ENCODE results near the gene MLXIP. TPM values are rescaled to one million over a fixed set of nuclear protein-coding genes. Genes with fewer than 3 reads are reported as not detected.
A peak's percentile ranks its signal among the peaks of the same experiment; 100 is the strongest.

Gene MLXIP
- total and polyA plus RNA-seq, 2 of the 13 experiments (the other 11 are each of a cell fraction or from before 2014, with no cell fraction given): 5.3 to 6.7 TPM

DNA sequence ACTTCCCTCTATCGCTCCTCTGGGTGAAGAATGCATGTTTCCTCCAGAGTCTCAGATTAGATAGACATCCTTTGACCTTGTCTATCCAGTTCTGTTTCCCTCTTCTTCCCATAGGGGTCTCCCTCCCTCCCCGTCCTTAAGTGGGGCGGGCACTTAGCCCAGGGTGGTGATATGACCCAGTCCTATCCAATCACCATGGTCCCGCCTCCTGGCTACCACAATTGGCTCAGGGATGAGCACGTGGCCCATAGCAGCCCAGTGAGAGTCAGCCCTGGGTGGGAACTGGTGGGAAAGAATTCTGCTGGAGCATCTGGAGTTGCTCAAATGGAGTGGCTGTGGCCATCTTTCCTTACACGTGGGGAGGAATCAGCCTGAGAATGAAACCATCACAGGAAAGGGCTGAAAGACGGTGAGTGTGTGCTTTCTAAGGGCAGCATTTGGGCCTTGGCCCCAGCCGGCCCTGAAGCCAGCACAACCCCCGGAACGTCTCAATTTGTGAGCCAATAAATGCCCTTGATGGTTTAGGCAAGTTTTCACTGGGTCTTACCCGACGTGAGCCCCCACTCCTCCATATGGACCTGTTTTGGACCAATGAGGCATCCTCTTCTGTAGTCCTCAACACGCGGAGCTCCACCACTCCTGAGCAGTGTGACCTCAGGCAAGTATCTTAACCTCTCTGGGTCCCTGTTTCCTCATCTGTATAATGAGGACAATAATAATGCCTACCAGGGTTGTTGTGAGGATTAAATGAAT, 14.4 kb upstream of the MLXIP start (continued):
- no peak for TF ChIP-seq RELA (CRISPR knock-in tag; IDR thresholded peaks at IDR 0.05)
- no peak; the same call in 1 of the 2 replicates for TF ChIP-seq ZNF12 (CRISPR knock-in tag; IDR thresholded peaks at IDR 0.05)
- no peak for TF ChIP-seq ZNF251 (CRISPR knock-in tag; IDR thresholded peaks at IDR 0.05)
- TF ChIP-seq NCOA1 (CRISPR knock-in tag; IDR thresholded peaks at IDR 0.05): no peak
- TF ChIP-seq ZNF746 (CRISPR knock-in tag; IDR thresholded peaks at IDR 0.05): no peak
- no peak for TF ChIP-seq ZNF367 (CRISPR knock-in tag; IDR thresholded peaks at IDR 0.05; ENCODE audit: borderline replicate concordance)
- TF ChIP-seq, protein P1, sequence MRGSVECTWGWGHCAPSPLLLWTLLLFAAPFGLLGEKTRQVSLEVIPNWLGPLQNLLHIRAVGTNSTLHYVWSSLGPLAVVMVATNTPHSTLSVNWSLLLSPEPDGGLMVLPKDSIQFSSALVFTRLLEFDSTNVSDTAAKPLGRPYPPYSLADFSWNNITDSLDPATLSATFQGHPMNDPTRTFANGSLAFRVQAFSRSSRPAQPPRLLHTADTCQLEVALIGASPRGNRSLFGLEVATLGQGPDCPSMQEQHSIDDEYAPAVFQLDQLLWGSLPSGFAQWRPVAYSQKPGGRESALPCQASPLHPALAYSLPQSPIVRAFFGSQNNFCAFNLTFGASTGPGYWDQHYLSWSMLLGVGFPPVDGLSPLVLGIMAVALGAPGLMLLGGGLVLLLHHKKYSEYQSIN (CRISPR knock-in tag; IDR thresholded peaks at IDR 0.05; ENCODE audit: borderline replicate concordance): no peak
- no peak for TF ChIP-seq THAP7 (CRISPR knock-in tag; IDR thresholded peaks at IDR 0.05)
- TF ChIP-seq HMGXB3 (CRISPR knock-in tag; IDR thresholded peaks at IDR 0.05; ENCODE audit: borderline replicate concordance): peak; percentile 34; the same call in 1 of the 2 replicates
- peak; percentile 51; the same call in 1 of the 2 replicates for TF ChIP-seq WIZ (CRISPR knock-in tag; IDR thresholded peaks at IDR 0.05)
- TF ChIP-seq PBX3 (CRISPR knock-in tag; IDR thresholded peaks at IDR 0.05; ENCODE audit: borderline replicate concordance): no peak
- no peak for TF ChIP-seq PLRG1 (conservative IDR thresholded peaks at IDR 0.05)
- TF ChIP-seq ARNT2 (CRISPR knock-in tag; IDR thresholded peaks at IDR 0.05; ENCODE audit: low read depth): peak; percentile 41; the same call in 1 of the 2 replicates
- 0 out of 4 replicates have a peak, but pooled peaks of 1 of the 2 experiments have one; percentile 1 for TF ChIP-seq EP300 (IDR thresholded peaks at IDR 0.05; ENCODE audit: low read depth in 2 of 2, low read length in 2 of 2)
- no peak for TF ChIP-seq EP300 (CRISPR knock-in tag; IDR thresholded peaks at IDR 0.05; ENCODE audit: borderline replicate concordance)
- TF ChIP-seq, protein P2, sequence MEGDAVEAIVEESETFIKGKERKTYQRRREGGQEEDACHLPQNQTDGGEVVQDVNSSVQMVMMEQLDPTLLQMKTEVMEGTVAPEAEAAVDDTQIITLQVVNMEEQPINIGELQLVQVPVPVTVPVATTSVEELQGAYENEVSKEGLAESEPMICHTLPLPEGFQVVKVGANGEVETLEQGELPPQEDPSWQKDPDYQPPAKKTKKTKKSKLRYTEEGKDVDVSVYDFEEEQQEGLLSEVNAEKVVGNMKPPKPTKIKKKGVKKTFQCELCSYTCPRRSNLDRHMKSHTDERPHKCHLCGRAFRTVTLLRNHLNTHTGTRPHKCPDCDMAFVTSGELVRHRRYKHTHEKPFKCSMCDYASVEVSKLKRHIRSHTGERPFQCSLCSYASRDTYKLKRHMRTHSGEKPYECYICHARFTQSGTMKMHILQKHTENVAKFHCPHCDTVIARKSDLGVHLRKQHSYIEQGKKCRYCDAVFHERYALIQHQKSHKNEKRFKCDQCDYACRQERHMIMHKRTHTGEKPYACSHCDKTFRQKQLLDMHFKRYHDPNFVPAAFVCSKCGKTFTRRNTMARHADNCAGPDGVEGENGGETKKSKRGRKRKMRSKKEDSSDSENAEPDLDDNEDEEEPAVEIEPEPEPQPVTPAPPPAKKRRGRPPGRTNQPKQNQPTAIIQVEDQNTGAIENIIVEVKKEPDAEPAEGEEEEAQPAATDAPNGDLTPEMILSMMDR (CRISPR knock-in tag; IDR thresholded peaks at IDR 0.05): peak; percentile 83
- TF ChIP-seq TIGD3 (CRISPR knock-in tag; IDR thresholded peaks at IDR 0.05; ENCODE audit: borderline replicate concordance): no peak
- TF ChIP-seq NFKBIZ (CRISPR knock-in tag; IDR thresholded peaks at IDR 0.05): peak; percentile 73; the same call in 1 of the 2 replicates
